NCI-H1092 treated with DMSO at 0.1 percent for 48 hours (cell line): ENCODE results near the gene TMEM260.

Source experiments
- DNase-seq: peaks from one replicate; lab custom pipeline; 2025; lab: John Stamatoyannopoulos, UW

TMEM260 gene

DNA sequence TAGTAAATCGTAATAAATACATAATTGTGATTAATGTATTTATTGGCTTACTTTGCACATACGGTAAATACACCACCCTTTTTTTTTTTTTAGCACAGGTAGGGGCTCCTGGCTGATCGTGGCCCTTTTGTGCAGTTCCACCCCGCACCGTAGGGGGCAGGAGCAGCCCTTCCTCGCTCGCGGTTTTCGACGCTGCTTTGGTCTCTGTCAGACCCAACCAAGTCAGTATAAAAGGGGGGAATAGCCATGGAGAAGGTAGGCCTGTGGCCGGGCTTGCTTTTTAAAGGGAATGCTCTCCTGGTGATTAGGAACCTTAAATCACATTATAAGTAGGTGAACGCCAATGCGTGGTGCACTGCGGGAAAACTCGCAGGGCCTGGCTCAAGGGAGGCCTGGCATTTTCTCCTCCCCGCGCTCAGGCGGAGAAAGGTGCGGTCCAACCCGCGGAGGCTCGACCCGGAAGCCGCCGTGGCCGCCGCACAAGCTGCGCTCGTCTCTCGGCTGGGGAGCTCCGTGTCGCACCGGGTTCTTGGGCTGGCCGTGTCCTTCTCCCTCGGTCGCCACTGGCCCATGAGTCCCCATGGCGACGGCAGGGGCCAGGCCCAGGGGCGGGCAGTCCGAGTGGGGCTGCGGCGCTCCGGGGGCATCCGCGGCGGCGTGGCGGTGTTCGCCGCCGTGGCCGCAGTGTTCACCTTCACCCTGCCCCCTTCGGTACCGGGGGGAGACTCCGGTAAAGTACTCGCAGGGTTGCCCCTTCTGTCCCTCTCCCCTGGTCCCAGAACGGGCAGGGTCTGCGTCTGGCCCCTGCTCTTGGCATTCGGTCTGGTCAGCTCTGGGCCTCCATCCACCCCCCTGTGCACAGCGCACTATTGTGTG is at the start of gene TMEM260:
TMEM260 (plus strand) TSS at position 454 of the 876 bp plus-strand sequence; CDS start at position 571, 117 bp downstream.
- peak; percentile 94 for DNase-seq

GRCh38 chr14:56532546-56532945 is 47.1 kb upstream of the TMEM260 start:
- DNase-seq, result no peak

GRCh38 chr14:56534656-56535055 is 44.9 kb upstream of the TMEM260 start:
- no peak for DNase-seq

- DNase-seq, result no peak
These were observed 39.7 kb upstream of the TMEM260 start for GRCh38 chr14:56539862-56540261.

DNA sequence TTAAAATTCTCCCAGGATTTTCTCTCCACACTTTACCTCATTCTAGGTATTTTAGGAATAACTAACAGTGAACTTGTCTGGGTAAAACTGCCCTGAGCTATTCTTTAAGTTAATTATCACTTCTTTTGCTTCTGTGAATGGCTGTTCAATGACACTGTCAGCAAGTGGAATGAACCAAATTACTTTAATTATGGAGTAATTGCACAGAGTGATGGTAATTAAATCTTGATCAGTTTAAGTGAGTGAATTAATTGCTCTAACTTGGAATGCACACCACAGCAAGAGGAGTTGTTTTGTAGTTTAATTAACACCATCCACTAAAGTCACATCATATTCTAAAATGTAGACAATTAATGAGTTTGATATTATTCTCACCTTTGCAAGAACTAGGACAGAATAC is 36.2 kb upstream of the TMEM260 start:
- no peak for DNase-seq

GRCh38 chr14:56549721-56550120 is 29.9 kb upstream of the TMEM260 start:
- DNase-seq, result no peak

DNA sequence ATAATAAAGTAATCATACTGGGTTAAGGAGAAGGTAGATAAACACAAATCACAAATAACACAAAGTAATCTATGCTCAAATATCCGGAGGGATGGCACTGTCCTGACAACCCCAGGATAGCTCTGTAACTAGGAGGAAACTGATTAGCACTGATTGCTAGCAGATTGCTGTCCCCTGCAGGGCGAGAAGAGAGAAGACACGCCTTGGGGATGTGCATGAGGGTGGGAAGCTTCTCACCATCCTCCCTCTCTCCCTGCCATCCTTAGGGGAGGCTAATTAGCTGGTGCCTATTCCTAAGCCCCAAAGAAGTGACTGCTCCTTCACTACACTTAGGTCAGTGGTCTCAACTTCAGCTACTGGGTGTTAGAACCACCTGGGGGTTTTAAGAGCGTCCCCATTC is 27.0 kb upstream of the TMEM260 start:
- DNase-seq, result no peak

- DNase-seq, result no peak
These were observed 25.3 kb upstream of the TMEM260 start for GRCh38 chr14:56554301-56554700.

DNA sequence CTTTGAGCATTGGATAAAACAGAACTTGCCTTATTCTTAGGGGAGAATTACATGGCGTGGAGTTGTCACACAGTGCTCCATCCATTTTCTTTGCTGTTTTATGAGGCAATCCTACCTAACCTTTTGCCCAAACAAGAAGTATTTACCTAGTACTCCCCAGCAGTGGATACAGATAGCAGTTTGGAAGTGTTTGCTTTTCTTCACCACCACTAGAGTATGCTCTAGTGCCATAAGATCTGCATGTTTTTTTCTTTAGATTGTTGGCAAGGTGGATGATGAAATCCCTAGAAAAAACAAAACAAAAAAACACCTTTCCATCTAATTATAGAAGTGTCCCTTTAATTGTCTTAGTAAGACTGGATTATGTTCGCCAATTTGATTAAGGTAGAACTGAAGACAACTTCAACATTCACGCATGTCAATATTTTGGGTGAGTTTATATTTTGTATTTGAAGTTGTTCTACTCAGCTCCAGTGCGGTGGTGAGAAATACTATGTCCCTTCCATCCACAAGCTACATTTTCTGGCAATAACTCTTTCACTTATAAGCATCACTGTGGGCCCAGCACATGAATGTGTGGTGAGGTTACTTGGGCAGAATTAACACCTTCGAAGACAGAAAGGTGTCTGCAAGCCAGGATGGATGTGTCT is 23.6 kb upstream of the TMEM260 start:
- DNase-seq, result peak; percentile 38

DNA sequence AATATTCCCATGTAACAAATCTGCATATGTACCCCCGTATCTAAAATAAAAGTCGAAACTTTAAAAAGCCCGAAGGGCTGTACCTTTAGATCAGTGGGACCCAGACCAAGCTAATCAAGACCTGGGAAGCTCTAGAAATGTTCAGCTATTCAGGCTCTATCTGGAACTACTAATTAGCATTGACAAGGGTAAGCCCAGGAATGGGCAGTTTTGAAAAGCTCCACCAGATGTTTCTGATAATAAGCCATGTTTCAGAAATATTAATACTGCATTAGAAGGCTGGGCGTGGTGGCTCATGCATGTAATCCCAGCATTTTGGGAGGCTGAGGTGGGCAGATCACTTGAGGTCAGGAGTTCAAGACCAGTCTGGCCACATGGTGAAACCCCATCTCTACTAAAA is 20.4 kb upstream of the TMEM260 start:
- DNase-seq, result no peak

DNA sequence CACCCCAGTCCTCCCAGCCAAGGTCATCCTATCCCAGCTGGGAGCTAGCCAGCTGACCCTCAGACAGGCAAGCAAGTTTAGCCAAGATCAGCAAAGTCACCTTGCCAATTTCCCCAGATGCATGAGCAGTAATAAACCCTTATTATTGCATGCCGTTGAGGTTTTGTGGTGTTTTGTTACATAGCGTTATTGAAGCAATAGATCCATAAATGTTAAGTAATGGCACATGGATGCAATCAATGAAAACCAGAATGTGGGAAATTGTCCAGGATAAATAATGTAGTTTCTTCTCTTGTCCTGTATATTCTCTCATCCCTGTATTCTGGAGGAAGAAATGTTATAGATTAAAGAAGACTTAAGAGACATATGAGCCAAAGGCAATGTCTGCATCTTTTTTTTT is 18.0 kb upstream of the TMEM260 start:
- no peak for DNase-seq

GRCh38 chr14:56562883-56563282 is 16.7 kb upstream of the TMEM260 start:
- DNase-seq, result no peak

GRCh38 chr14:56569174-56569573 is 10.4 kb upstream of the TMEM260 start:
- DNase-seq, result no peak

DNA sequence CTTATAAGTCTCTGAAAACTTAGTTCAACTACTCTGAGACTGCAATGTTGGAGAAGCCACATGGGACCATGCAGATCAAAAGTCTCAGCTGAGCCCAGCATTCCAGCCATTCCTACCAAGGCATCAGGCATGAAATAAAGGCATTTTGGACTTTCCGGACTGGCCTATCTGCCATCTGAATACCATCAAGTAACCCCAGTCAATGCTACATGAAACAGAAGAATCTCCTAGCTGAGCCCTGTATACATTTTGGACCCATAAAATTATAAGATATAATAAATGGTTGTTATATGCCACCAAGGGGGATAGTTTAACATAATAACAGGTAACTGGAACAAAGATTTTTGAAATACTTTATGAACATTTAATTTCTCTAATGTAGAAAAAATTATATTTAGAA is 9.3 kb upstream of the TMEM260 start:
- DNase-seq, result no peak

DNA sequence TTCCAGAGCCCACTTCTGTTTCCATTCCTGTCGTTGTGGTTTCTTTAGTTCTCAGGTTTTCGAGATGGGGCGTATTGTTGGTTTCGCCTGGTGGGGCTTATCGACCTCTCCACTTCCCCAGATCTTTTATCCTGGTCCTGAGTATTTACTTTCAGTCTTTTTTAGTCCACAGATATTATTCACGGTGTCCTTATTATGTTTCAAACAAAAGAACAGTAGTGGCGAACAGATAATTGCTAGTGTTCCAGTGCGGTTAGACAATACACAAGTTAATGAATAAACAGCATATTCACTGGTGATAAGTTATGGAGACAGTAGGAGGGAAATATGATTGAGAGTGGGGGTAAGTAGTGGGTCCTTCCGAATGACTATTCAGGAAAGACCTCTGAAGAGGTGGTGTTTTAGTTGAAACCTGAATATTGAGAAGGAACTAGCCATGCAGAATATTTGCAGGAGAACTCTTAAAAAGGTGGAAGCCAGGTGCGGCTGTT is 668 bp downstream of the TMEM260 start:
- DNase-seq, result peak; percentile 52

- no peak for DNase-seq
These were observed 1.6 kb downstream of the TMEM260 start for GRCh38 chr14:56581041-56581727.

GRCh38 chr14:56585461-56586084 is 6.0 kb downstream of the TMEM260 start:
- DNase-seq, result no peak

DNA sequence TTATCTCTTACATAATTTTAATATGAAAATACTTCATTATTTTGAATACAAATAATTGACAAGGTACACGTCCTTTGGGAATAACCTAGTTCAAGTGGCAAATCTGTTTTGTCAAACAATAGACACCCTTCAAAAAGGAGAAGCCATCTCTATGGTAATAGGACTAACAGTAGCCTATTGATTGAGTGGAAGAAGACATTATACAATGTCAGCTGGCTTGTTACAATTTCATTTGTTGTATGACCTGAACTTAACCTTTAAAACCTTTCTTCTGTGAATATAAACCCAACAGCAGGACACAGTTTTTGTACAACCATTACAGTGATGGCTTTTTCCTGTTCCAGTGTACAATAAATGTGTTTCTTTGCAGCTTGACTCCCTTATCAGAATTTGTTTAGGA is 8.1 kb downstream of the TMEM260 start:
- DNase-seq, result peak; percentile 30

GRCh38 chr14:56590535-56590960 is 10.9 kb downstream of the TMEM260 start:
- no peak for DNase-seq

DNA sequence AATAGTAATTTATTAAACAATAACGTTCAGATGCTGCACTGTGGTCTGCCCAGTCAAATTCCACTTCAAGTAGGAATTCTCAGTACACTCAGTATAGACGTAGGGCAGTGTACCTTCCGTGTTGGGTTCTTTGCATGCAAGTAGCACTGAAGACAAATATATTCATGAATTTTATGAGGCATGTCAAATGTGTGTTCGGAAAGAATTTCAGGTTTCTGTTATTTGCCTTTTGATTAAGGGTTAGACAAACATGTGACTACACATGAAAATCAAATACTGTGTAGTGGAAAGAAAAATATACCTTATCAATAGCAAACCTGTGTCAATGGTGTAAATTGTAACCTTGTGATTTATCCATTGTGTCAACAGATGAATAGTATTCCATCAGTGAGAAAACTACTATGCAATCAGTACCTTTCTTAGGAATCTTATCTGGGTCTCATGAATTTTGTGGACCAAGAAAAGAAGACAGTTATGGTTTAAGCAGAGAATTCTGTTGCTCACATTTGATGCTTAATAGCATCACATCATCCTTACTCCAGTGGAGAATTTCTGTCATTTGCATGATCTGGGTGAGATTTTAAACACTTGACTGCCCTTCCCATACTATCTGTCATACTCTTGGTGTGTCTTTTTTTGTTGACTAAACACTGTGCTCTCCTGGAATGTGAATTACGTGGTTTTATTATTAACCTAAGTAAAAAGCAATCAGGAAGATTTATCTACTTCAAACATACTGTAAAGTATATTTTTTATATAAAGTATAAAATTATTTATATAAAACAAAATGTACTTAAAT is 13.3 kb downstream of the TMEM260 start:
- DNase-seq, result no peak

DNA sequence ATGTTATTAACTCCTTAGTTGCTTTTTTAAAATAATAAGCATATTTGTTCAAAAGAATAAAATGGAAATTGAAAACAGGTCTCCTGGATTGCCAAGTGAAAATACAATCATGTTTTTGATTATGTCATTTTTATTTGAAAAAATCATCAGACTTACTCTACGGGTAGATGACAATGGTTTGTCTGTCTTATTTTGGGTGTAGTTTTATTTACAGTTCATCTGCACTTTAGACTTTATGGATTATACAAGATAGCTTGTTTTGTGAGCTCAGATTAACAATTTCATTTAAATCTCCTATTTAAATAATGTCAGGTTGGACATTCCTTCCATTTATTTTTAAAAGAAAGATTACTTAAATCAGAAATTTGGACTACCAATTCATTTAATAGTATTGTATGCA is 14.8 kb downstream of the TMEM260 start:
- no peak for DNase-seq
